Activated CD4-positive, alpha-beta T cell treated with anti-CD3 and anti-CD28 coated beads for 48 hours (primary cell): ENCODE data around the gene CALY.

ENCODE experiments used
- DNase-seq: peaks from one replicate; pipeline ENCODE4 v3.0.0-alpha.2; 2020

CALY gene

DNA sequence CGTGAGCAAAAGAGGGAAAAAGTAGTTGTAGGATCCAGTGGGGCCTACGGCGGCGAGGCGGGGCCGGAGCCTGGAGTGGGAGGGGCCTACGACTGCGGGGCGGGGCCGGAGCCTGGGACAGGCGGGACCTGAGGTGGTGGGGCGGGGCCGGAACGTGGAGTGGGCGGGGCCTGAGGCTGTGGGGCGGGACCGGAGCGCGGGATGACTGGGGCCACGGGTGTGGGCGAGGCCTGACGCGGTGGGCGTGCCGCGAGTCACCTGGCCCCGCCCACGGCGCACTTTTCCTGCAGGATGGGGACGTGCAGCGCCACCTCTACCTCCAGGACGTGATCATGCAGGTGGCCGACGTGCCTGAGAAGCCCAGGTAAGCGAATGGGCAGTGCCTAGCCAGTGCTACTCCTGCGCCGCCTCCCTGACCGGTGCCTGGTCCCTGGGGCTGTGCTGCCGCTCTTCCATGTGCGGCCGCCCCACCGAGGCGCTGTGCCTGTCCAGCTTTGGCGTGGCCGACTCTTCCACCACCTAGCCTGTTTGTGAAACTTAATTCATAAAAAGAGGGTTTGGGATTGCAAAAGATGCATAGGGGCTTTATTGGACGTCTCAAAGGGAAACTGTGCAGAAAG is 27.5 kb downstream of the CALY start:
- peak; percentile 95 for DNase-seq

DNA sequence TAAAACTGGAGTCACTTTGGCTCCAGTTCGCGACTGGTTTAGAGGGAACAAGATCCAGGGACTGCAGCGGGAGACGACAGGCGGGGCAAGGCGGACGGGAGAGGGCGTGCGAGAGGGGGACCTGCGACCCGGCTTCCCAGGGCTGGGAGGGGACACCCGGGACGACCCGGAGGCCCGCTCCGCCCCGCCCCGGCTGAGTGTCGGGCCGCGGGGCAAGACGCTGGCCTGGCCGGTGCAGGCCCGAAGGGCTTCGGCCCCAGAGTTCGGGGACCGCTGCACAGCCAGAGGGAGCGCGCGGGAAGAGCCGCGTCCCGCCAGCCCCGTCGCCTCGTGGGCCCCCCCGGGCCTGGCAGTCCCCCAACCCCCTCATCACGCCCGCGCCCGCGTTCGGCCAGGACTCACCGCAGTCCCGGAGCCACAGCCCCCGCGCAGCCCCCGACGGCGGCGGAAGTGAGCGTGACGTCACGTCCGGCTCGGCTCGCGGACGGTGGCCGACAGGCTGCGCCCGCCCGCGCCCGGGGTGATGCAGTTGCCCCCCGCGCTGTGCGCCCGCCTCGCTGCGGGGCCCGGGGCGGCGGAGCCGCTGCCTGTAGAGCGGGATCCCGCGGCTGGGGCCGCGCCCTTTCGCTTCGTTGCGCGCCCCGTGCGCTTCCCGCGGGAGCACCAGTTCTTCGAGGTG is 28.1 kb downstream of the CALY start, which contains the start of the genes TUBGCP2 and ZNF511:
Gene TUBGCP2 (minus strand): TSS at position 452 of the 679 bp plus-strand sequence. CDS start 5,931 bp downstream, outside the sequence.
Gene ZNF511 (plus strand): TSS at position 494 of the 679 bp plus-strand sequence. CDS start 30 bp downstream, at position 524.
- DNase-seq: peak; percentile 90

DNA sequence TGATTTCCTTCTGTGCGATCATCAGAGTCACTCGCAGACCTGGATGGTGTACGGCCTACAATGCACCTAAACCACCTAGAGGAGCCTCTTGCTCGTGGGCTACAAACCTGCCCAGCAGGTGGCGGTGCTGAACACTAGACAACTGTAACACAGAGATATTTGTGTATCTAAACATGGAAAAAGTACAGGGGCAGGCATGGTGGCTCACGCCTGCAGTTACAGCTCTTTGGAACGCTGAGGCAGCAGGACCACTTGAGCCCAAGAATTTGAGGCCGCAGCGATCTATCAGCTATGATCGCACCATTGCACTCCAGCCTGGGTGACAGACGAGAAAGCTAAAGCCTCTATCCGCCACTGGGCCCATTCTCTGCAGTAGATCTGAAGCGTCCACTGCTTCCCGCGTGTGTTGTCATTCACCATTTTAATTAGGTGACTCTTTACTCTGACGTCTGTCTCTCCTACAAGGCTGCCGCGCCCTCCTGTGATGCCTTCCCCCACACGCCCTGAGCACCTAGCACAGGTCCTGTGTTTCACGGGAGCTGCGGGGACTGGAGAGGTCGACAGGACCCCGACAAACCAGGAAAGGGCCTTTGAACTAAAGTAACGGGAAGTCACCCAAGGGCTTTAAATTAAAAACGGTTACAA is 28.8 kb downstream of the CALY start:
- DNase-seq: peak; percentile 92

DNA sequence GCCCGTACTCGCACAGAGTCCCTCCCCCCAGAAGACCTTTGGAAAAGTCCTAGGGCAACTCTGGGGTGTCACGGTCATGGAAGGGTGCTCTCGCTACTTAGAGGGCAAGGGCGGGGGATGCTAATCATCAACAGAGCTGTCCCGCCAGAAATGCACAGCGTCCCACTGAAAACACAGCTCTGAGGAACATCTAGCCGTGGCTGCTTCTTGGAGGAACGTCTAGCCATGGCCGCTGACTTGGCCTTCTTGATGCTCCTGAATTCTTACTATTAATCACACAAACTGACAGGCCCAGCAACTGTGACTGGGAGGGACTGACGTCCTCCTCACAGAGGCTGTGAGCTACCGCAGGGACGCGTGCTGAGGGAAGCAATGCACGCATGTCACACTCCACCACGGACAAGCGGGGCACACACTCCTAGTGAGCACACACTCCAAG is 29.7 kb downstream of the CALY start:
- DNase-seq: no peak

DNA sequence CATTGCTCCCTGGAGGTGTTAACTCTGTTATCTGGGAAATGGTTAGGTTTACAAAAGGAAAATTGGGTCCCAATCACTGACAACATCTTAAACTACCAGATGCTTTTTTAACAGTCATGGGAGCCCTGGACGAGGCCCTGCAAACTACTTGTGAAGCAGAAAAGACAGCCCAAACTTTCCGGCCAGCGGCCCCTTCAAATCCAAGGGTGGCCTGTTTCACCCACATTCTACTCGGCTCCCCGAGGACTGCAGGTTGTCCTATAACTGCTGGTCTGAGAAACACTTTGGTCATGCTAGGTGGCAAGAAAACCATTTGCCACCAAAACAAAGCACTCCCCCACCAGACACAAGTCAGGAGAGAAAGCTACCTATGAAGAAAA is 30.6 kb downstream of the CALY start:
- no peak for DNase-seq

DNA sequence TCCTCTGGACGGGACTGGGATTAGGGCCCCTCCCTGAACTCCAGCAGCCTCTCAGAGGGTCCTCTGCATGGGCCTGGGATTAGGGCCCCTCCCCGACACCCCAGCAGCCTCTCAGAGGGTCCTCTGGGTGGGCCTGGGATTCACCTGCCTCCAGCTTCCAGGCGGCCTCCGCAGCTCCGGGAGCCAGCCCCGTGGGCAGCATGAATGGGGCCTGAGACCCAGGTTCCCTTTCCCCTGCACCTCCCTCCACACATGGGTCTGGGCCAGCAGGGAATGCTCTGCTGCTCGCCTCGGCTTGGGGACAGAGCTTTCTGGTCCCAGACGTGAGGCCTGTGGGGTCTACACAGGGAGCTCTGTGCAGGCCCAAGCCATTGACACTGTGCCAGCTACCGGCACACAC is 33.5 kb downstream of the CALY start:
- DNase-seq: no peak

DNA sequence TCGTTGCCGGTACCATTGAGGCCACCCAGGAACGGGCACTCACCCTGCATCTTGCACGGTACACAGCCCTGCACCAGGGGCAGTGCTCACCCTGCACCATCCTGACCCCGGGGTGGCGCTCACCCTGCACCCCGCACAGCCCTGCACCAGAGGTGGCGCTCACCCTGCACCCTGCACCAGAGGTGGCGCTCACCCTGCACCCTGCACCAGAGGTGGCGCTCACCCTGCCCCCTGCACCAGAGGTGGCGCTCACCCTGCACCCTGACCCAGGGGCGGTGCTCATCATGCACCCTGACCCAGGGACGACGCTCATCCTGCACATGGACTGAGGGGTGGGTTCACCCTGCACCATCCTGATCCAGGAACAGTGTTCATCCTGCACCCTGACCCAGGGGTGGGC is 34.5 kb downstream of the CALY start:
- no peak for DNase-seq

DNA sequence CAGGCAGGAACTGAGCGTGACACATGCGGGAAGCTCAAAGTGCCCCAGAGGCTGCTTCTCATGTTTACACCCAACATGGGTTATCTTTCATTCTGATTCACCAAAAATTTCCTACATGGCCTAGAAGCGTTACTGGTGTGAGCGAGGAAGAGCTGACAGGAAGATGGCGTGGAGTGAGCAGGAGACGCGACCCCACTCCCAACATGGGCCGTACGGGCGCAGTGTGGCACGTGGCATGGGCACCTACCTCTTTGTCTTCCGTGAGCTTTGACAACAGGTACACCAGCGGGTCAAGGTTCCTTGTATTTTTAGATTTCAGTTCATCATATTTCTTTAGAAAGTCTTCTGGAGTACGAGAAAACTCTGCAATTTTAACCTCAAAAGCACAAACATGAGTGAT is 37.0 kb downstream of the CALY start:
- DNase-seq: no peak

DNA sequence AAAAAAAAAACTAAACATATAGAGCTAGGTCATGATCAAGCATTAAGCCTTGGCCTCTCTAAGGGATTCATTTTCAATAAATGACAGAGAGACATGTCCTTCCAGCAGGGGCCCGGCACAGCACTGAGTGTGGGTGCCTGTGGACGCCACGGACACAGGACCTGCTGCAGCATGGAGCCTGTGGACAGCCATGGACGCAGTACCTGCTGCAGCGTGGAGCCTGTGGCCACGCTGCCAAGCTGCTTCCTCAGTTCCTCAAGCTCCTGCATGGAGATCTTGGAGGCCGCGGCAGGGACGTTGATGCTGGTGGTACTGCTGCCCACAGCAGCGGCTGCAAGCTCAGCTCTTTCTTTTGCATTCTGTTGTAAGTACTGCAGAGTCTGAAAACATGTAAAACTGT is 37.5 kb downstream of the CALY start:
- DNase-seq: no peak

DNA sequence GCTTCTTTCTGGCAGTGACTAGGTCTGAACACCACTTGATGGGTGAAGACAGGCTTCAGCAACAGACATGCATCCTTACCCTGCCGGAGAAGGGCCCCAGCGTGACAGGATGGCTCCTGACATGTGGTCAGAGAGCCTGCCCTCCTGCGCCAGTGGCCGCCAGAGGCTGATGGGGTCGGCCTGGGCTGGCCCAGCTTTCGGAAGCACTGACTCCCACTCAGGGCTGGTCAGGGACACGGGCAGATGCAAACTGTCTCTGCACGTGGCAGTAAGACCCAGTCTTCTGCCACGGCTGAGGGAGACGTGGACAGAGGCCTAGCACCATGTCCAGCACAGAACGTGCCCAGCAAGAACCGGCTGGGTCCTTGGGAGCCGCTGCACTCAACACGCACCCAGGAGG is 38.2 kb downstream of the CALY start:
- no peak for DNase-seq

DNA sequence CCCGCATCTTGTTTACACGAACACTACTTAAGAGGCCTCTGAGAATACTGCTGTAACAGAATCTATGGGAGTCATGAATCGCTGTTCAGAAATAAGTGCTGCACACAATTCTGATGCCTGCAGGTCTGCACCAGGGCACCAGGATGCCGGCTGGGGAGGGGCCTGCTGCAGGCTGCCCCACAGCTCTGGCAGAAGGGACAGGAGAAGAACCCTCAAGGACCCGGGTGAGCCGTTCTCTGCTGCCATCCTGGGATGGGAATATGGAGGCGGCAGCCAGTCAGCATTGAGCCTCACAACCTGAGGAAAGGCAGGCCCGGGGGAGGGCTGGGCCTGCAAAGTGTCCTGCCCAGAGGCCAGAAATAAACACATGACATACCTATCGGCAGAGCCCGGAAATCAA is 39.2 kb downstream of the CALY start:
- DNase-seq: no peak

DNA sequence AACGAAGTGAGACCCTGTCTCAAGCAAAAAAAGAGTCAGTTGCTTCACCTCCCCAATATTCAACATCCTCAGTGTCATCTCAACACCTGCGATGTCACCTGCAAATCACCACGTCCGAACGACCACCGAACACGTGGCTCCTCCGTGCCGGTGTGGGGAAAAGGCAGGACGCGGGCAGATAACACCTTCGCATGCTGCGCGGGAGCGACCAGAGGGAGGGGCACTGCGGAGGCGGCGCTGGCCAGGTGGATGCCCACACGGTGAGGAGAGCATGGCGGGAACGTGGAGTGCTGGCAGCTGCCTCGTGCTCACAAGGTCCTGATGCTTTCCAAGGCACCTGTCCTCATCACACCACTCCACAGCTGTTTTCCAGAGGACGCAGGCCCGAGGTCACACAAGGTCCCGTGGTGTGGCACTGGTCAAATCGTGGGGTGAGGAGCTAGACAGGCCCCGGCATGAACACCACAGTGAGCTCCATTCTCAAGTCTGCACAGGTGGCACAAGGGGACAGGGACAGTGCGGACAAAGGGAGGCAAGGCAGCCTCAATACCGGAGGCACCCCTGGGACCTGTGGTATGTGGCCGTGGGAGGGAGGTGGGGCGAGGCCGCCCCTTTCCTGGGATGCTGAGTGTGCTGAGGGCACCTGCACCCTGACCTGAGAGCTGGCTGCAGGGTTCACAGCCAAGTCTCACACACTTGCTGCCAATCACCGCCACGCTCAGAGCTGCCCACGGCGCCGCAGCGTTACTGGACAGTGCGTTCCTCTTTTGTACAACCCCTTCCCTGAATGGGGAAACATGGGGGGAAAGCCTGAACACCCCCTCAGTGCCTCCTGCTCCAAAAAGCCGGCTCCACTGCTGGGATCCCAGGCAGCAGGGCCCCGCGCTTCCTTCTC is 41.0 kb downstream of the CALY start:
- DNase-seq: no peak

DNA sequence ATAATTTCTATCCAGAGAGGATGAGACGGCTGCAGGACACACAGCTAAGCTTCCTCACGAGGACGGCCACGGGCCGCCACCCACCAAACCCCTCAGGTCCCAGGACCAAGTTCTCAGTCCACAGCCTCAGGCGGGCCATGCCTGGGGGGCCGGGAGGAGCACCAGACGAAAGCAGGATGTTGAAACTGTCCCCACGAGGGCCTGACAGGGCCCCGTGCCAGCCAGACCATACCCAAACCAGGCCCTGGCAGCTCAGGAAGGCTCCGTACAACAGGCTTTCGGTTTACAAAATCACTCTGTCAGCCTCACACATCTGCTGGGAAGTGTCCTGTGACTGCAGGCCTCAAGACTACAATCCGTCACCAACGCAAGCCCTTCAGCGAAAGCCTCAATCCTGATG is 42.5 kb downstream of the CALY start:
- no peak for DNase-seq

DNA sequence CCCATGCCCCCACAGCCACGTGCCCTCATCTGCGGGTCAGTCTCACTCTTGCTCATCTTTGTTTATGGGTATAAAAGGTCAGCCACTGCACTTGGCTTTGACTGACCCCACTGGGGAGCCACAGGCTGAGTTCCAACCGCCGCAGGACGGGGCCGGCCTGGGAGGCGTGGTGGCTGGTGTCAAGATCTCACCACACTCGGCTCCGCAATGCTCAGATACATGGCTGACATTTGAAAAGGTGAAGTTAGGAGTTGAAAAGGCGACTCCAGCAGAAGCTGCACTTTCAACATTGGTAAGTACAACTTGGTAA is 42.9 kb downstream of the CALY start:
- DNase-seq: no peak

DNA sequence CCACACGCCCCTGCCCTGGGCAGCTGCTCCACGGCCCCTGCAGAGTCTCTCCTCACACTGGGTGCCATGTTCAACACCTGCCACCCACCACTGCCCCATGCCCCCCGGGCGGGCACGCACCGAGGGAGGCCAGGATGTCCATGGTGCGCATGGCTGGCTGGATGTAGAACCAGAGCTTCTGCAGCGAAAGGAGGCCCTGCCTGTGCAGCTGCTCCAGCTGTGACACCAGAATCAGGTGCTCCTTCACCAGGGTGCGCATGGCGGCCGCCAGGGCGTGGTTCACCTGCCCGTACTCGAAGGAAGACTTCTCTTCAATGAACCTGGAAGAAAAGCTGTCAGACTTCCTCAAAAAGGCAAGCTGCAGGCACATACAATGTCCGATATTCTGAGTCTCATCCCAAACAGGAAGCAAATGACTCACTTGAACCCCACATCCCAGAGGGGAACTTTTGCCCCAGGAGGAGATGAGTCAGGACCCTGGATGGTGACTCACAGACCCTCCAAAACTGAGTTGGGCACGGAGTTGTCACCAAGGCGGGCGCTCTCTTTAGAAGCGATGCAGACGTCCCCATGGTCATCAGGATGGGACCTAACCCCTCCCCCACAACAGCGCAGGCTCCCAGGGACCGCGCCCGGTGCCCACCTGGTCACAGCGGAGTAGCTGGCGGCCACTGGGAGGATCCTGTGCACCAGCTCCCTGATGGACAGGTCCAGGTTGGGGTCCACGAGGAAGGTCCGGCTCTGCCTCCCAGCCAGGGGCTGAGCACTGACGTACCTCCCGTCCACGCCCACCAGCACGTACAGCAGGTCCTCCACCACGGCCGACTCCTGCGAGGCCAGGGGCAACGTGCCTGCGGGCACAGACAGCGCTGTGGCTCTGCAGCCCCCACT is 43.5 kb downstream of the CALY start:
- DNase-seq: no peak

DNA sequence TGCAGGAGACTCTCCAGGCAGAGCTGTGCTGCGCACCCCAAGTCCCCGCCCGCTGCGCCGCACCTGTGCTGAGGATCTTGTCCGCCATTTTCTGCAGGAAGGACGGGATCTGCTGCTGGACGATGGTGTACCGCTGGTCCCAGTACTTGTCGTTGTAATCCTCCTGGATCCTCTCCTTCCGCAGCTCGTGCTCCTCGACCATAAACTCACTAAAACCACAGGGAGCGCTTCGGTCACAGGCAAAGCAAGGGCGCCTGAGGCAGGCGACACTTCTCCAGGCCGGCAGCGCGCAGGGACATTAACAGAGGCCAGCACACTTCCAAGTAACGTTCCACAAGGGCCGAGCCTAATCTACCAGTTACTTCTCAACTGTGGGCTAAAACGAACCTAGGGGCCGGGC is 46.9 kb downstream of the CALY start:
- DNase-seq: no peak

DNA sequence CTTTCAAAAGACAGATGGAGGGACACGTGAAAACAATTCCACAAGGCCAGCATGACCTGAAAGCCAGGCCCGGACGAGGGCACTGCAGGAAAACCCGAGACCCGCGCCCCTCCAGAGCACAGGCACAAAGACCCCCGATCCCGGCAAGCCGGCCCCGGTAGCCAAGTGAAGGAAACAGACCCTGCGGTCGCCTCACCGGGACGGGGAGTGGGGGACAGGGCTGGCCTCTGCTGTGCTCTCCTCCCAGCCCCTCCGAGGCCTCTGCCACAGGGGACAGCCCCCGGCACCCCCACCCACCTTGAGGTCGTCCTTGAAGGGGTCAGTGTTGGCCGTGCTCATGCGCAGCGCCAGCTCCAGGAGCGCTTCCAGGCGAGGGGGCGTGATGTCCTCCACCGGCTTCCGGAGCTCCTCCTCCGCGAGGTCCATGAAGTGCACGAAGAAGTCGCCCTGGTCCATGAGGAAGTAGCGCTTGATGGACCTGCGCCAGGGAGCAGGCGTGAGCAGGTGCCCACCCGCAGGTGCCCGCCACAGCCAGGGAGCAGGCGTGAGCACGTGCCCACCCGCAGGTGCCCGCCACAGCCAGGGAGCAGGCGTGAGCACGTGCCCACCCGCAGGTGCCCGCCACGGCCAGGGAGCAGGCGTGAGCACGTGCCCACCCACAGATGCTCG is 48.7 kb downstream of the CALY start:
- no peak for DNase-seq

DNA sequence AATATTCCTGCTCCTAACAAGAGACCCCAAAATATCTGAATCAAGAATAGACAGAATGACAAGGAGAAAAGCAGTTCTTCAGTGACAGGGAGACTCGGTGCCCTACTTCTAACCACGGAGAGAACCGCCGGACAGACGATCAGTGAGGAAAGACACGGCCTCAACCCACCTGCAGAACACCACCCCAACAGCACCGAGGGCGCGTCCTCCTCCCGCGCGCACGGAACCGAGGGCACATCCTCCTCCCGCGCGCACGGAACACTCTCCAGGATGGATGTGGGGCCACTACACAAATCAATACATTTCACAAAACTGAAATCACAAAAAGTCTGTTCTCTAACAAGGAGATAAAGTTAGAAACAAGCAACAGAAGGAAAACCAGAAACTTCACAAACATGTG is 50.3 kb downstream of the CALY start:
- no peak for DNase-seq

DNA sequence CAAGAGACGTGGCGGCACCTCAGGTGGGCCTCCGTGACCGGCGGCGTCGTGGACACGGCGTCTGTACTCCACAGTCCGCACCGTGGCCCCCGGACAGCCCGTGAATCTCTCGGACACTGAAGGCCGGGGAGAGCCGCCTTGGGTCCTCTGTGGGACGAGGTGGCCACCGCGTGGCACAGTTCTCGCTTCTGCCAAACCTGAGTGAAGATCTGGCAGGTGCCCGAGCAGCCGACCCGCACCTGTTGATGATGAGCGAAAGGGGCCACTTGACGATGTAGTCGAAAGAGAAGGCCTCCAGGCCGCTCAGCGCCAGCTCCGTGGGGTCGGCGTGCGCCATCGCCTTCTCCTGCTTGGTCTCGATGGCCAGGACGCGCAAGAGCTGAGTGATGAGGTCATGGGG is 51.5 kb downstream of the CALY start:
- DNase-seq: no peak

DNA sequence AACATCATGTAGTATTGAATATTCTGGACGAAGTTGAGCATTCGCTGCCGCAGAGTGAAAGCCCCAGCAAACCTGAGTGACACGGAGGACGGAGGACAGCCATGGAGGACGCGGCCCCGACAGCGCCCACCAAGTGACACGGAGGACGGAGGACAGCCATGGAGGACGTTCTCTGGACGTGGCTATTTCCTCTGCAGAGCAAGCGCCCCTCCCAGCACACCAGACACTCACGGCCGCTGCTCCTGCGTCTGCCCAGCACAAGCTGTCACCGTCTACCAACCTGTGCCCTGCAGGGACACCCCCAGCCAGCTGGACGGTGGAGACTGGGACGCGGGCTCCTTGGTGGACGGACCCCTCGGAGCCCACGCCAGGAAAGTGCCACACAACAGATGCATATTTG is 52.8 kb downstream of the CALY start:
- no peak for DNase-seq

DNA sequence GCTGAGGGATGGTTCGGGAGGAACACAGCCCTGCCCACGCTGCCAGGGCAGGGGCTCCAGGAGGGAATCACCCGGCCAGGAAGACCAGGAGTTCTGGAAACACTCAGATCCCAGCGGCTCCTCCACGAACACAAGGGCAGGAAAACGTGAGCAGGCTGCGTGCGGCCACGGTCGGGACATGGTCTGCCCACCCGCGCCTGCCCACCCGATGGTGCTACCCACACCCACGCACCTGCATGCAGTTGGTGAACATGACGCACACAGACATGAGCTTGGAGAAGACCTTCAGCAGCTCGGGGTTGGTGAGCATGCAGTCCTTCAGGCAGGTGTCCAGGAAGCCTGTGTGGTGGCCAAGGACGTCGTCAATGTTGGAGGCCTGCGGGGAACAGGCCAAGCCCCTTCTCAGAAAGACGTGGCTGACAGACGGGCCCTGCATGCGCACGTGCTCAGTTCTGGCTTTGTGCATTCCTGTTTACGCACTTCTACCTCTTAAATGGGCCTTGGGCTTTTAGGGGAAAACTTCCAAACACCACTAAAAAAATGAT is 53.8 kb downstream of the CALY start:
- no peak for DNase-seq
